Bronchial epithelial cell (primary cell): ENCODE data around the gene FBXO48. TPM values are rescaled to one million over a fixed set of nuclear protein-coding genes. Genes with fewer than 3 reads are reported as not detected.

Experiments
- DNase-seq: peaks from one replicate; pipeline ENCODE4 v3.0.0-alpha.2; 2010; ENCODE audit warnings: low read depth
- FAIRE-seq: peaks from 2 replicates; lab custom pipeline; 2011; peaks lifted over from hg19 to GRCh38; lab: Jason Lieb, UNC
- H3K27me3 ChIP-seq: 2 replicates; pipeline ENCODE4 v1.5.1; 2011; ENCODE audit warnings: low read length; ENCODE audit not compliant: control insufficient read depth, insufficient read depth
- H3K36me3 ChIP-seq: 2 replicates; pipeline ENCODE4 v1.5.1; 2011; ENCODE audit warnings: low read length; ENCODE audit not compliant: control insufficient read depth, insufficient read depth
- H3K4me3 ChIP-seq: 2 replicates; pipeline ENCODE4 v1.5.1; 2011; ENCODE audit warnings: mild to moderate bottlenecking, low read depth, low read length, control low read depth
- CTCF ChIP-seq: IDR thresholded peaks from 2 replicates; pipeline ENCODE4 v1.5.1; 2011; ENCODE audit warnings: mild to moderate bottlenecking, moderate library complexity, low read length, control low read depth, inconsistent platforms; ENCODE audit not compliant: insufficient read depth, severe bottlenecking
- total RNA-seq: library from RNA; depleted of rRNA; stranded (reverse); fragments of >200 nt; gene quantifications from 2 replicates; pipeline ENCODE4 v1.2.1, GENCODE V29; 2014

Gene FBXO48
- total RNA-seq, 1 donor from 2014 or later: 0.26 TPM

GRCh38 chr2:68426446-68426845 is 40.6 kb downstream of the FBXO48 start:
- H3K4me3 ChIP-seq: no peak overlapping the region
- H3K27me3 ChIP-seq: no peaks in the 10 kb centered on the region
- TF ChIP-seq CTCF: no peak
- FAIRE-seq (no peak), DNase-seq (no peak)
- no peaks in the 10 kb centered on the region for H3K36me3 ChIP-seq

GRCh38 chr2:68425503-68425902 is 41.6 kb downstream of the FBXO48 start:
- no peak overlapping the region for H3K4me3 ChIP-seq
- no peaks in the 10 kb centered on the region for H3K27me3 ChIP-seq
- FAIRE-seq (no peak), DNase-seq (no peak)
- TF ChIP-seq CTCF: no peak
- no peaks in the 10 kb centered on the region for H3K36me3 ChIP-seq

GRCh38 chr2:68423966-68424650 is 43.0 kb downstream of the FBXO48 start:
- FAIRE-seq (no peak), DNase-seq (peak; percentile 15)
- no peak overlapping the region for H3K4me3 ChIP-seq
- no peaks in the 10 kb centered on the region for H3K27me3 ChIP-seq
- H3K36me3 ChIP-seq: no peaks in the 10 kb centered on the region
- no peak for TF ChIP-seq CTCF

- H3K36me3 ChIP-seq: no peaks in the 10 kb centered on the region
- no peak for TF ChIP-seq CTCF
- H3K27me3 ChIP-seq: no peaks in the 10 kb centered on the region
- DNase-seq (no peak), FAIRE-seq (peak; percentile 55)
- no peak overlapping the region for H3K4me3 ChIP-seq
Observed at GRCh38 chr2:68420254-68420910, 46.7 kb downstream of the FBXO48 start.

GRCh38 chr2:68418855-68419254 is 48.2 kb downstream of the FBXO48 start:
- TF ChIP-seq CTCF: no peak
- Histone ChIP-seq H3K36me3 (no peaks in the 10 kb centered on the region), H3K27me3 (no peaks in the 10 kb centered on the region), H3K4me3 (no peak overlapping the region)
- FAIRE-seq (no peak), DNase-seq (no peak)
